Measurements from ENCODE around the gene CAPS2.

CAPS2 gene

DNA sequence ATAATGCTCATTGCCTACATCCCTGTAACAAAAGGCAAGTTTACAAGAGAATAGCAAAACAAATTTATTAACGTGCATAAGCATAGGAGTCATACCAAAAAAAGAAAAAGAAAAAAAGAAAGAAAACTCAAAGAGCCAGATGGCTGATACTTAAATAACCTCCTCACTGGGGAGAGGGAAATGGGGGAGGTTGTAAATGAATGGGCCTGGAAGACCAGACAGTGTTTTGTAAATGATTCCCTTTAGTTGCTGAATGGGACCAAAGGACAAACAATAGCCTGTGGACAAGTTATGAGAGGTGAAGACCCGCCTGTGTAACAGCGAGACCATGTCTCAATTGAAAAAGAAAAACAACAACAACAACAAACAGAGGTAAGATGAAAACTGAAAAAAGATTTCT, 35.3 kb downstream of the CAPS2 start:
- TF ChIP-seq, protein P1, sequence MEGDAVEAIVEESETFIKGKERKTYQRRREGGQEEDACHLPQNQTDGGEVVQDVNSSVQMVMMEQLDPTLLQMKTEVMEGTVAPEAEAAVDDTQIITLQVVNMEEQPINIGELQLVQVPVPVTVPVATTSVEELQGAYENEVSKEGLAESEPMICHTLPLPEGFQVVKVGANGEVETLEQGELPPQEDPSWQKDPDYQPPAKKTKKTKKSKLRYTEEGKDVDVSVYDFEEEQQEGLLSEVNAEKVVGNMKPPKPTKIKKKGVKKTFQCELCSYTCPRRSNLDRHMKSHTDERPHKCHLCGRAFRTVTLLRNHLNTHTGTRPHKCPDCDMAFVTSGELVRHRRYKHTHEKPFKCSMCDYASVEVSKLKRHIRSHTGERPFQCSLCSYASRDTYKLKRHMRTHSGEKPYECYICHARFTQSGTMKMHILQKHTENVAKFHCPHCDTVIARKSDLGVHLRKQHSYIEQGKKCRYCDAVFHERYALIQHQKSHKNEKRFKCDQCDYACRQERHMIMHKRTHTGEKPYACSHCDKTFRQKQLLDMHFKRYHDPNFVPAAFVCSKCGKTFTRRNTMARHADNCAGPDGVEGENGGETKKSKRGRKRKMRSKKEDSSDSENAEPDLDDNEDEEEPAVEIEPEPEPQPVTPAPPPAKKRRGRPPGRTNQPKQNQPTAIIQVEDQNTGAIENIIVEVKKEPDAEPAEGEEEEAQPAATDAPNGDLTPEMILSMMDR (IDR thresholded peaks at IDR 0.05; ENCODE audit: insufficient read depth, low read length, missing control alignments), result no peak
- CTCF ChIA-PET, result no interaction called here
- no peak overlapping the region for H3K4me3 ChIP-seq (ENCODE audit: low read depth, low read length)
- DNase-seq (ENCODE audit: low read depth, low spot score), result no peak
- POLR2A ChIA-PET, result no interaction called here

DNA sequence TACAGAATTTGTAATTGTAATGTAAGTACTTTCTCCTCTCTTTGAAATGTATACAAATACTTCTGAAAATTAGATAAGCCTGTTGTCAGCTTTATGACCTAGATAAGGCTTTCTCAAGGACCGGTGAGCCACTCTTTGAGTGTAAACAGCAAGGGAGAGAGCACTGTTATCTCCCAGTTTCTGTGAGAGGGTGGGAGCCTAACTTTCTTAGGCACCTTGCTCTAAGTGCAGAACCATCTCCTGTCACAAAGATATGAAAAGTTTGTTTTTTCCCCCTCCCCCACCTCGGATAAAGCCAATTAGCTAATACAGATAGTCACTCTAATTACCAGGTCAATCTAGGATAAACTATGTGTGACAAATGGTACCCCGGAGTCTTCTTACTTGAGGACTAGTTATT, 35.8 kb downstream of the CAPS2 start:
- POLR2A ChIA-PET, result no interaction called here
- CTCF ChIA-PET, result no interaction called here
- TF ChIP-seq, protein P1 (IDR thresholded peaks at IDR 0.05; ENCODE audit: insufficient read depth, low read length, missing control alignments), result no peak
- no peak overlapping the region for H3K4me3 ChIP-seq (ENCODE audit: low read depth, low read length)
- DNase-seq (ENCODE audit: low read depth, low spot score), result no peak

DNA sequence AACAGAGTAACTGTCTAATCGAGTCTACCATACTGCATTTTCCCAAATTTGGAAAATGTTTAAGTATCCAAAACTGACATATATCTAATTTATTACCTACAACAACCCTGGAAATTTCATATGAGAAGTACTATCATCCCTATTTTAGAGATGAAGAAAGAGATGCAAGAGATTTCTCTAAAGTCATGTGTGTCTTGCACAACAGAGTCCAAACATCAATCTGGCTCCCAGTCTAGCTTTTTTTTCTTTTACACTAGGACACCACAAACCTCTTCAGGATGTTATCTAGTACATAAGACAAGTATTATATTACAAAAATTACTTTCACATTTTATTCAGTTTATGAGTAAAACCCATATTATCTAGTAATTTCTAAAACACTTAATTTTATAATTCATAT, 39.1 kb downstream of the CAPS2 start:
- no peak overlapping the region for H3K4me3 ChIP-seq (ENCODE audit: low read depth, low read length)
- DNase-seq (ENCODE audit: low read depth, low spot score), result no peak
- CTCF ChIA-PET, result interaction anchor here (1.9 kb wide), 1 partner anchor 600 kb away, joined by 7 read pairs; no protein-coding TSS in a partner anchor
- TF ChIP-seq, protein P1 (IDR thresholded peaks at IDR 0.05; ENCODE audit: insufficient read depth, low read length, missing control alignments), result no peak
- POLR2A ChIA-PET, result no interaction called here

DNA sequence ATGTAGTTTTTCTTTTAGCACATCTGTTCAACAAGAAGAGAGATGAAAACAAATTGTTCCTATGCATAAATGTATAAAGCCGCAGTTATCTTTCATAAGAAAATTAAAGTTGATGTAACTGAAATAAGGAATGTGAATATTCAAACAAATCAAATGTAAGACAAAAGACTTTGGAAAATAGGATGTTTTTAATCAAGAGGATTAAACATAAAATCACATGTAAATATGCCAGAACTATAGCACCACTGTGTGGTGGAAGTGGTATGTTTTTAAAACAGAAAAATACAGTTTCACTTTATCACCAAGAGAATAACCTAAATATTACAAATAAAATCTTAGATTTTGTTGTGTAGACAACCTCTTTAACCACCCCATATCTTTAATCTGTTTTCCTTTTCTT, 40.4 kb downstream of the CAPS2 start:
- POLR2A ChIA-PET, result no interaction called here
- TF ChIP-seq, protein P1 (IDR thresholded peaks at IDR 0.05; ENCODE audit: insufficient read depth, low read length, missing control alignments), result no peak
- no peak for DNase-seq (ENCODE audit: low read depth, low spot score)
- H3K4me3 ChIP-seq (ENCODE audit: low read depth, low read length), result no peak overlapping the region
- CTCF ChIA-PET, result interaction anchor here (0.7 to 2.8 kb wide), 10 partner anchors 10 to 604 kb away, joined by 3 to 10 read pairs (median 4); partner anchors contain the start of gene GLIPR1L1

DNA sequence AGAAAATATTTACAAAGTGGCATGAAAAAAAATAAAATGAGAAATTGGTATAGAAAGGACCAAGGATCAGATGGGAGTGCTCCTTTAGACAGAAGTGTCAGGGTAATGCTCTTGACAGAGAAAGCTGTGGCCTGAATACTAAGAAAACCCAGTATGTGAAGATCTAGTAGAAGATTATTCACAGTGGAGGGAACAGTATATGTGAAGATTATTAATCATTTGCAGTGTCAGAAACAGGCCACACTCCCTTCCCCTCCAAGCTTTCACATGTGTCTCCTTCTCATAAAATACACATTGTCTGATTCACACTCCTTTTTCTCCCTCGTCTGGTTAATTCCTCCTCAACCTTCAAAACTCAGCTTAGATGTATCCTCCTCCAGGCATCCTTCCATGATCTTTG, 41.3 kb downstream of the CAPS2 start:
- CTCF ChIA-PET, result interaction anchor here (0.8 to 2.8 kb wide), 9 partner anchors 10 to 603 kb away, joined by 3 to 10 read pairs (median 4); partner anchors contain the start of gene GLIPR1L1
- DNase-seq (ENCODE audit: low read depth, low spot score), result no peak
- POLR2A ChIA-PET, result no interaction called here
- no peak overlapping the region for H3K4me3 ChIP-seq (ENCODE audit: low read depth, low read length)
- TF ChIP-seq, protein P1 (IDR thresholded peaks at IDR 0.05; ENCODE audit: insufficient read depth, low read length, missing control alignments), result no peak

DNA sequence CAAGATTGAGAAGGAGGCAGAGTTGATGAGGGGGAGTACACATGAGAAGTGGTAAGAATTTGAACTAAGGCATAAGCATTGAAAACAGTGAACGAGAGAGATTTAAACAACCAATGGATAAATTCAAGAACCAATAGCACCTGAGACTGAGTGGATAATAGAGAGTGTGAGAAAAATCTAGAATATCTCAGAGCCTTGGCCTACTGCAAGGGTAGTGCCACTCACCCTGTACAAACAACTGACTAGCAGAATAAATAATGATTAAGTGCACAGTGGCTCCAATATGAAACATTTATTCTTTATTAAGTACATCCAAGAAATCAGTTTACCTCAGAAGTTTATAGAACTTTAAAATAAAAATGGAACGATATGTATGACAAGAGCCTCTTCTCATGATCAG, 54.4 kb downstream of the CAPS2 start:
- no peak overlapping the region for H3K4me3 ChIP-seq (ENCODE audit: low read depth, low read length)
- POLR2A ChIA-PET, result no interaction called here
- CTCF ChIA-PET, result no interaction called here
- no peak for DNase-seq (ENCODE audit: low read depth, low spot score)
- TF ChIP-seq, protein P1 (IDR thresholded peaks at IDR 0.05; ENCODE audit: insufficient read depth, low read length, missing control alignments), result no peak

Data from AG04449 (cell line).